Measurements from ENCODE around the gene SLIT3. TPM values are rescaled to one million over a fixed set of nuclear protein-coding genes. Genes with fewer than 3 reads are reported as not detected.

SLIT3 gene
- total RNA-seq, 1 experiment from 2014 or later: not detected

- H3K27me3 ChIP-seq (ENCODE audit: insufficient read depth, low read depth): peaks cover 91% of the 10 kb centered on the region
- no peaks in the 10 kb centered on the region for H3K79me2 ChIP-seq (ENCODE audit: low read depth)
- no peaks in the 10 kb centered on the region for H3K9me3 ChIP-seq (ENCODE audit: insufficient read depth, low read depth)
- intact Hi-C loops (cut with micrococcal nuclease; ENCODE audit: unreplicated experiment): no loop called here
- no peaks in the 10 kb centered on the region for H3F3A ChIP-seq (ENCODE audit: insufficient read depth, low read depth)
- H2AFZ ChIP-seq: no peak overlapping the region
- no peaks in the 10 kb centered on the region for H3K4me1 ChIP-seq (replicated peaks; ENCODE audit: insufficient read depth)
- ChIA-PET POLR2A (ENCODE audit: unreplicated experiment) (no interaction called here), CTCF (no interaction called here)
- H4K20me1 ChIP-seq (ENCODE audit: insufficient read depth): no peaks in the 10 kb centered on the region
- no peak overlapping the region for H3K4me2 ChIP-seq
- H3K27ac ChIP-seq: no peak overlapping the region
- H3K9me2 ChIP-seq (ENCODE audit: insufficient read depth): no peaks in the 10 kb centered on the region
- H3K36me3 ChIP-seq (ENCODE audit: low read depth): no peaks in the 10 kb centered on the region
- DNase-seq: no peak
- no peak overlapping the region for H3K4me3 ChIP-seq
- TF ChIP-seq EZH2 (IDR thresholded peaks at IDR 0.05; ENCODE audit: low read depth): no peak
- TF ChIP-seq CTCF (conservative IDR thresholded peaks at IDR 0.05): no peak
- BruUV-seq (replicated peaks): no TSS peak
Observed at GRCh38 chr5:168914491-168914890, 386.4 kb downstream of the SLIT3 start.

- Histone ChIP-seq H2AFZ (no peak overlapping the region), H3F3A (ENCODE audit: insufficient read depth, low read depth) (no peaks in the 10 kb centered on the region), H4K20me1 (ENCODE audit: insufficient read depth) (no peaks in the 10 kb centered on the region), H3K9me2 (ENCODE audit: insufficient read depth) (no peaks in the 10 kb centered on the region), H3K4me1 (replicated peaks; ENCODE audit: insufficient read depth) (no peaks in the 10 kb centered on the region), H3K36me3 (ENCODE audit: low read depth) (no peaks in the 10 kb centered on the region), H3K27me3 (ENCODE audit: insufficient read depth, low read depth) (peaks cover 85% of the 10 kb centered on the region), H3K4me2 (no peak overlapping the region), H3K27ac (no peak overlapping the region), H3K4me3 (no peak overlapping the region), H3K79me2 (ENCODE audit: low read depth) (no peaks in the 10 kb centered on the region), H3K9me3 (ENCODE audit: insufficient read depth, low read depth) (no peaks in the 10 kb centered on the region)
- ChIA-PET CTCF (no interaction called here), POLR2A (ENCODE audit: unreplicated experiment) (no interaction called here)
- intact Hi-C loops (cut with micrococcal nuclease; ENCODE audit: unreplicated experiment): no loop called here
- BruUV-seq (replicated peaks): no TSS peak
- TF ChIP-seq CTCF (conservative IDR thresholded peaks at IDR 0.05): no peak
- TF ChIP-seq EZH2 (IDR thresholded peaks at IDR 0.05; ENCODE audit: low read depth): no peak
- DNase-seq: no peak
Observed at GRCh38 chr5:168910874-168911273, 390.1 kb downstream of the SLIT3 start.

- no peak overlapping the region for H3K27ac ChIP-seq
- no peaks in the 10 kb centered on the region for H3K4me1 ChIP-seq (replicated peaks; ENCODE audit: insufficient read depth)
- intact Hi-C loops (cut with micrococcal nuclease; ENCODE audit: unreplicated experiment): no loop called here
- H3K79me2 ChIP-seq (ENCODE audit: low read depth): no peaks in the 10 kb centered on the region
- H3K9me2 ChIP-seq (ENCODE audit: insufficient read depth): no peaks in the 10 kb centered on the region
- no peak for TF ChIP-seq EZH2 (IDR thresholded peaks at IDR 0.05; ENCODE audit: low read depth)
- no peak for TF ChIP-seq CTCF (conservative IDR thresholded peaks at IDR 0.05)
- BruUV-seq (replicated peaks): no TSS peak
- DNase-seq: no peak
- H3F3A ChIP-seq (ENCODE audit: insufficient read depth, low read depth): no peaks in the 10 kb centered on the region
- no peaks in the 10 kb centered on the region for H3K9me3 ChIP-seq (ENCODE audit: insufficient read depth, low read depth)
- no peak overlapping the region for H3K4me2 ChIP-seq
- no peaks in the 10 kb centered on the region for H3K36me3 ChIP-seq (ENCODE audit: low read depth)
- H3K4me3 ChIP-seq: no peak overlapping the region
- H2AFZ ChIP-seq: no peak overlapping the region
- CTCF ChIA-PET: no interaction called here
- H3K27me3 ChIP-seq (ENCODE audit: insufficient read depth, low read depth): peaks cover 80% of the 10 kb centered on the region
- no peaks in the 10 kb centered on the region for H4K20me1 ChIP-seq (ENCODE audit: insufficient read depth)
- POLR2A ChIA-PET (ENCODE audit: unreplicated experiment): no interaction called here
Observed at GRCh38 chr5:168908207-168908606, 392.7 kb downstream of the SLIT3 start.

Measured in PC-9 (cell line).